HG03280 (cell line): Measurements from ENCODE around the gene COL9A1.
"Not testable (repeated sequence)": the region's sequence is repeated elsewhere in the genome, so short reads cannot be mapped to it uniquely, and the experiment has no call there.

Source experiments
- ATAC-seq: cut with Tn5 transposase; IDR thresholded peaks from one replicate; pipeline ENCODE4 v1.9.1; 2021; ENCODE audit warnings: mild to moderate bottlenecking, moderate library complexity; ENCODE audit not compliant: unreplicated experiment

Gene COL9A1

DNA sequence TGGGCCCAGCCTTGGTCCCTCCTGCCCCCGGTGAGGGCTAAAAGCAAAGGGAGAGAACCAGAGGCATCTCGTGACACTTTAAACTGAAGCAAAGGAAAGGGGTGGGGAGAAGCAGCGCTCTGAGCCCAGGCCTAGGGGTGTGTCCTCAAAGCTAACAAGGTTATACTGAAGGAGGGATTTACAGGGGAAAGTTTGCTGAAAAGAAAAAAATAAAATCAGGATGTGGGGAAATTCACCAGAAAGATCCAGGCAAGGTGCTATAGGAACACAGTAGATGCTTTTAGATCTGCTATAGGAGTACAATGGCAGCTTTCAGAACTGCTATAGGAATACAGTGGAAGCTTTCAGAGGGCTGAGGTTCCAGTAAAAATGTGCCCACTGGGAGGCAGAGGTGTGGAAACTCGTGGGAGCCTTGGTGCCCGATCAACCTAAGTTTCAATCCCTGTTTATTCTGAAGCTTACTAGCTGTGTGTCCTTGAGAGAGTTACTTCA is at the start of gene COL9A1:
Gene COL9A1 (minus strand): TSS at position 51 of the 492 bp plus-strand sequence. CDS start 160 bp downstream, outside the sequence.
- ATAC-seq: no peak

DNA sequence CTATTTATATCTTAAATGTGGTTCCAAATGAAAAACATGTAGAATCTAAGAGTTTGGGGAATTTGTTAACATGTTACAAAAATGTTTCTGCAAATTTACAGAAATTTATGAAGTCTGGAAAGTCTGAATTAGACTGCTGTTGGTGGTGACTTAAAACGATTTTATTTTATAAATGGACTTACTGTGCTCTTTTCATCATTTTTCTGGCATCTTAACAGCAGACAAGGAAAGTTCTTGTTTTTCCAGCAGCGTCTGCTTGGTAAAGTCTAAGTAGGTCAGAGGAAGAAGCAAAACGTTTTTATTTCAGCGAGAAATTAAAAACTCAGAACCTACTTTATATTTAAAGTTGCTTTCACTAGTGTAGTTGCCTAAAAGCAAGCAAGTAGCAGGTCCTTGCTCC is 48.6 kb upstream of the COL9A1 start:
- ATAC-seq: no peak

DNA sequence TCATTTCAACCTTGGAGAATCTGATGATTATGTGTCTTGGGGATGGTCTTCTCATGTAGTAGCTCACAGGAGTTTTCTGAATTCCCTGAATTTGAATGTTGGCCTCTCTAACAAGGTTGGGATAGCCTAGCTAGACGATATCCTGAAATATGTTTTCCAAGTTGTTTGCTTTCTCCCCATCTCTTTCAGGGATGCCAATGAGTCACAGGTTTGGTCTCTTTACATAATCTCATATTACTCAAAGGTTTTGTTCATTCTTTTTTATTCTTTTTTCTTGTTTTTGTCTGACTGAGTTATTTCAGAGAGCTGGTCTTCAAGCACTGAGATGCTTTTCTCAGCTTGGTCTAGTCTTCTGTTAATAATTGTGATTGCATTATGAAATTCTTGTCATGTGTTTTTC is 42.7 kb upstream of the COL9A1 start:
- ATAC-seq: no peak

DNA sequence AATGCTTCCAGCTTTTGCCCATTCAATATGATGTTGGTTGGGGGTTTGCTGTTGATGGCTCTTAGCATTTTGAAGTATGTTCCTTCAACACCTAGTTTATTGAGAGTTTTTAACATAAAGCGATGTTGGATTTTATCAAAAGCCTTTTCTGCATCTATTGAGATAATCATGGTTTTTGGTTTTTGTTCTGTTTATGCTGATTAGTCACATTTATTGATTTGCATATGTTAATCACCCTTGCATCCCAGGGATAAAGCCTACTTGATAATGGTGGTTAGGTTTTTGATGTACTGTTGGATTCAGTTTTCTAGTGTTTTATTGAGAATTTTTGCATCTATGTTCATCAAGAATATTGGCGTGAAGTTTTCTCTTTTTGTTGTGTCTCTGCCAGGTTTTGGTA is 40.4 kb upstream of the COL9A1 start:
- no peak for ATAC-seq

DNA sequence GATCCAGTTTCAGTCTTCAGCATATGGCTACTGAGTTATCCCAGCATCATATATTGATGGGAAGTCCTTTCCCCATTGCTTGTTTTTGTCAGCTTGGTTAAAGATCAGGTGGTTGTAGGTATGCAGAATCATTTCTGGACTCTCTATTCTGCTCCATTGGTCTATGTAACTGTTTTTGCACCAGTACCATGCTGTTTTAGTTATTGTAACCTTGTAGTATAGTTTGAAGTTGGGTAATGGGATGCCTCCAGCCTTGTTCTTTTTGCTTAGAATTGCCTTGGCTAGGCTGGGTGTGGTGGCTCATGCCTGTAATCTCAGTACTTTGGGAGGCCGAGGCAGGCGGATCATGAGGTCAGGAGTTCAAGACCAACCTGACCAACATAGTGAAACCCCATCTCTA is 36.9 kb upstream of the COL9A1 start:
- ATAC-seq: not testable (repeated sequence)

DNA sequence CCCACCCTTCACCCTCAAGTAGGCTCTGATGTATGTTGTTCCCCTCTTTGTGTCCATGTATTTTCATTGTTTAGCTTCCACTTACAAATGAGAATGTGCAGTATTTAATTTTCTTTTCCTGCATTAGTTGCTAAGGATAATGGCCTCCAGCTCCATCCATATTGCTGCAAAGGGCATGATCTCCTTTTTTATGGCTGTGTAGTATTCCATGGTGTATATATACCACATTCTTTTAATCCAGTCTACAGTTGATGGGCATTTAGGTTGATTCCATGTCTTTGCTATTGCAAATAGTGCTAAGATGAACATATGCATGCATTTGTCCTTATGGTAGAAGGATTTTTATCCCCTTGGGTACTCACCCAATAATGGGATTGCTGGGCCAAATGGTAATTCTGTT is 35.9 kb upstream of the COL9A1 start:
- ATAC-seq: no peak

DNA sequence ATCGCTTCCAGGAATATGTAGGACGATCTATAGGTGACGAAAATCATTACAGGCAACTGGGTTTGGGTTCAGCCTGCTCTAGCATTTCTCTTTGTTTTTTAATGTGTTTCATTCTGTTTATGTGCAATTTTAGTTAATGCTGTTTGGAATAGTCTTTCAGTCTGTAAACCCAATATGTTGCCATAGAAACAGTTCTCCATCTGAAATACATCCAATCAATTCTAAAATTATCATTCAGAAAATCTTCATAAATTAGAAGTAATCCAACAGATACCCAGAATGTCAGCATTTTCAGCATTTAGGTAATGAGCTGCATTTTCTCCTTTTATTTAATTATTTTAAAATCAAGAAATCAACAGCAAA is 34.8 kb upstream of the COL9A1 start:
- no peak for ATAC-seq

DNA sequence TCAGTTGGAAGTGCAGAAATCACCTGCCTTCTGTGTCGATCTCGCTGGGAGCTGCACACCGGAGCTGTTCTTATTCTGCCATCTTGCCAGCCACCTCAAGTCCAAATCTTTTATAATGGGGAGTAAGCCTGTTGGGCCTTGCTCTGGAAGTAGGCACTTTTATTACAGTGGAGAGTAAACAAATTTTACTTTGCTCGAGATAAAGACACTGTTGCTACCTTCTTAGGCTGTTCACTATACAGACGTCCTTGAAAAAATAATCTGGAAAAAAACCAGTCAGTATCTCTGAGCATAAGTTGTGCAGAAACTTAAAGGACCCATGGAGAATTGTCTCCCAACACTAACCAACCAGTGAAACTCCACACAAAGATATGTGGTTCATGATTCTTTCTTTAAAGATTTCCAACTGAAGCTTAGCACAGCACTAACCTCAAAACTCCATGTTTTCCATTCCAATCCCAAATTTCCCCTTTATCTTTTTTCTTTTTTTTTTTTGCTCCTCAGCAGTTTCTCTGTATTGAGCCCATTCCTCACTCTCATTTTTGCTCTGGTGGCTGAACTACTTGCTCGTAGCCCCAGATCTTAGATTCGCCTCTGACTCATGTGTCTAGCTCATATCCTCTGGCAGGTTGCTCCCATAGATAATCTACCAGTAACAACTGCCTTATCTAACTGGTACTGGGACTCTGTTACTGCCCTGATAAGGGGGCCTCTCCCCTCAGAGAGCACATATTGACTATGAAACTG is 34.3 kb upstream of the COL9A1 start:
- no peak for ATAC-seq

DNA sequence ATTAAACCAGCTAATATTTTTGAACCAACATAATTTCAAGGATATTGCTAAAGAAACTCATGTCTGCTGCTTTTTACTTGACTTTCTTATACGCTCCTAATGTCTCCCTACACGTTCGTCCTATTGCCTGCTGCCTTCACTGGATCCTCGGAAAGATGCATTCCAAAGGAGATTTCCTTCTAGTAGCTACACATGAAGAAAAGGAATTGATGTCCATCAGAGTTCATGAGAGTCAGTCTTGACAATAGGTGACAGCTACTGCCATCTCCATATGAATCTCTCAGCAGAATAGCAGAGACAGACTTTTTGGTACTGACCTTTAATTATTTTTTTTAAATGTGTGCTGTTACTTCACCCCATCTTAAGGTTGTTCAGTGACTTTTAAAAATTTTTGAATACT is 24.2 kb upstream of the COL9A1 start:
- no peak for ATAC-seq

DNA sequence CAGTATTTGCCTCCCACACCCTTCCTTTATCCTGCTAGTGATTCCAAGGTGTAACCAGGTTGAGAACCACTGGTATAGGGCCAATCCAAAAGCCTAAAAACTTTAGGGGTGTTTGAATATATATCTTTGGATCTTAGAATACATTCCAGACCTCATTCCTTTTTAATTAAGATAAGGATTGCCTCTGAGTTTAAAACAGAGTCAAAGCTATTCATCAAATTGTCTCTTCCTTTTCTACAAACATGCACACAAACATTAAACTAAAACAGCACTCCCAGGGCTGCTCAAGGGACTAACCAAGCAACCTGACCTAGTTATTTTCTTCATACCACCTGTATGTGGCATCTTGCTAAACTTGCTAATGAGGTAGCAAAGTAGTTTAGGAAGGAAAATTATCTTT is 22.1 kb upstream of the COL9A1 start:
- no peak for ATAC-seq

DNA sequence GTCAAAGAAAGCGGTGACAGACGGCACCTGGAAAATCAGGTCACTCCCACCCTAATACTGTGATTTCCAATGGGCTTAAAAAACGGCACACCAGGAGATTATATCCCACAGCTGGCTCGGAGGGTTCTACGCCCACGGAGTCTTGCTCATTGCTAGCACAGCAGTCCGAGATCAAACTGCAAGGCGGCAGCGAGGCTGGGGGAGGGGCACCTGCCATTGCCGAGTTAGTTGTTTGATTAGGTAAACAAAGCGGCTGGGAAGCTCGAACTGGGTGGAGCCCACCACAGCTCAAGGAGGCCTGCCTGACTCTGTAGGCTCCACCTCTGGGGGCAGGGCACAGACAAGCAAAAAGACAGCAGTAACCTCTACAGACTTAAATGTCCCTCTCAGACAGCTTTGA is 14.9 kb upstream of the COL9A1 start:
- ATAC-seq: not testable (repeated sequence)

DNA sequence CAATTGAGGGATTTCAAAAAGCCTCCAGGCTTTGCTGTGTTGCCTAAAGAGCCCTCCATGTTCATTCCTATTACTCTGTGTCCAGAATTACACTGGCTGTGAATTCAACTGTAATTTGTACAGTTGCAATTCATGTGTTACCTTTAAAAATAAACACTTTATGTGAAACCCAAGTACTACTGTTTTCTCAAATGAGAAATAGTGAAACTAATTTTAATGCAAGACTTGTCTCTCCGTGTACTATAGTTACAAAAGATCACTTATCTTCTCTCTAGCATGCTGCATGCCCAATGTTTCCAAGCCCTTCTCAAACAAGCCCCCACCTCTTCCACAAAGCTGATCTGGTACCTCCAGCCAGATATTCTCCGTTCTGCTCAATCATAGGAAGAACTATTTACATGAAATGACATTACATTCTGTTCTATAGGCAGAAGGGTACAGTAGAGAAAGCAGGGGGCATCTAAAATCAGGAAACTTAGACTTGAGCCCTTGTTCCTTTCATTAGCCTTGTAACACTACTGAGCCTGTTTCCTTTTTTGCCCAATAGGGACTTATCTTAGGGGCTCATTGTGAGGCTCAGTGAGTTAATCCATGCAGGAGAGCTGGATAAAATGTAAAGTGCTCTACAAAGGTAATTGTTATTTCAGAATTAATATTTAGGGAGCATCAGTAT is 12.3 kb upstream of the COL9A1 start:
- ATAC-seq: no peak

DNA sequence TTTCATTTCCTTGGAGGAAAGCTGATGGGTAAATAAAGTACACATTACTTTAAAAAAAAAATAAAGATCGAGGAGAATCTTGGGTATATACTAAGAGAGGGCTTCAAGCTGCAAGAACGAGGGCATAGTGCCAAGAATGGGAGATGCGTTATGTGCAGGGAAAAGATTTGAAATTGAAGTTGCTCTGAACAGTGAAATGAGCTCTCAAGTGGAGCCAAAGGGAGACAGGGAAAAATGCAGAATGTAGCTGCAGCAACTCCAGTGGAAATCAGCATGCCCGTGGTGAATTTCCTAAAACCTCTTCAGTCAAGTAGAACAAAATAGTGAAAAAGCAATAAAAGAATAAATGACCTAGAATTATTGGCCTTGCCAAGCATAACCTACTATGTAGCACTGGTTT is 11.4 kb upstream of the COL9A1 start:
- no peak for ATAC-seq

DNA sequence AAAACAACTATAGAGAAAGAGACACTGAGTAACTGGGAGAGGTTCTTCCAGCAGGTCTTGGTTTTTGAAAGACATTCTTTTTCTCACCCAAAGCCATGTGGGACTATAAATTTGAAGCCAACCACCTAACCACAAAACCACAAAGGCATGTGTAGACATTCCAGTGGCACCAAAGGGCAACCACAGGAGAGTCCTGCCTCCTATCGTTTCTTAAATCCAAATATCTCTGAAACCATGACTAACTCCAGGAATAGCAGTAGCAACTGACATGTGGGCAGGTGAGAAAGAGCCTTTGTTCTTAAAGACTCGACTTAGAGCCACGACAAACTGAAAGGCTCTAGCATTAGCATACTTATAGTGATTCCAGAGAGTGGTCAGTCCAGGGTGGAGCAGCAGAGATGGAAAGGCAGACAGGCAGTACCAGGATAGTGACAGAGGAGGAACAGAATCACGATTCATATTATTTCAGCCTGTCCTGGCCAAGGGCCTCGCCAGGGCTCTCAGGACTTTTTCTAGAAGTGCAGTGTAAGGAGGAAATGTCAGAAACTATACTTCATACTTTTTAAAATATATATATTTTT is 9.4 kb upstream of the COL9A1 start:
- no peak for ATAC-seq

DNA sequence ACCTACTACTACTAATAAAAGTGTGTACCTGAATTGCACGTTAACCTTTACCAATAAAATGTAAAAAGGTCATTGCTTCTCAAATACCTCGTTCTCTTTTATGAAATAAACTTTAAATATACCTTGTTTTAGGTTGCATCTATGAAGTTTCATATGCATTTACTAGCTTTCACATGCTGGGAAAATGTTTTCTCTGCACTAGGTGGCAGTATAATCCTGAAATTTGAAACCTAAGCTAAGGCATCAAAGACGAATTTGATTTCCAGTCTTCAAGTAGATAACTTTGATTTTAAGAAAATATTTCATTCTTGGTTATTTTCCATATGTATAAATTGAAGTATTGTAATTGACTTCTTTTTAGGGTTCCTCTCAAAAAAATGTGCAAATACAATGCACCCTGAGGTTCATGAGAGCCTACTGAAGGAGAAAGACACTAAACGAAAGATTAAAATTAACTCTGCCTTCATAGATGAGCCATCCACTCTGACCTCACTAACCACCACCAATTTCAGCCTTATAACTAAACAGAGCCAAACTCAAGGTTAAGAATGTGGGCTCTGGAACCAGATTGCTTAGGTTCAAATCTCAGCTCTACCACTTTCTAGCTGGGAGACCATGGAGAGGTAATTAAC is 7.3 kb upstream of the COL9A1 start:
- ATAC-seq: no peak

DNA sequence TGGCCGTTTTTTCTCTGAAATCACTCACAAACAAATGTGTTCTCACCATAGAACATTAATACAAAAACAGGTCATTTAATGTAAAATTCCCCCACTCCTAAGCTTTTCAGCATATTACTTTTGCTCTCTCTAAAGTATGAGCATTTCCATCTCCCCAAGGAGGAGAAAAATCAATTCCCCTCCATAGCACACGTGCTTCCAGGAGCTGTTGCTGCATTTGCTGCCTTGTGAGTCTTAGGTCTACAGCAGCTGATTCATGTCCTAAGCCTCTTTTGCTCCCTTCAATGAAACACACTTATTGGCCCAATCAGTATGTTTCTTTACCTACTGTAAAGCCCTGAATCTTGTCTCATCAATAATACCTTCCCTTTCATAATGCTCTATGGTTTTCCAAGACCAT is 6.4 kb upstream of the COL9A1 start:
- no peak for ATAC-seq

DNA sequence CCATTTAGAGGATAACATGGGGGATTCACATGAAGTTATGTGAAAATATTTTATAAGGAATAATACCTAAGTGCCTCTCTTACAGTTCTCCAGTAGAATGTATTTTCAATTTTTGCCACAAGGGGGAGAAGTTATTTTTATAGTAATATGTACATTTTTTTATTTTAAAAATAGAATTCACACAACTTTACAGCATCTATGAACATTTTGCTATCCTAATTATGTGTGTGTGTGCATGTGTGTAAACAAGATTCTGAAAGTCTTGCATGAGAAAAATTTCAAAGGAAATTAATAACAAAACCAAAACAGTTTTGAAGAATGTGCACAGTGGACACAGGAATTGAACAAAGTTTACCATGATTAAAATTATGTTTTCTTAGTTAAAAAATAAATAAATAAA is 5.3 kb upstream of the COL9A1 start:
- ATAC-seq: not testable (repeated sequence)

DNA sequence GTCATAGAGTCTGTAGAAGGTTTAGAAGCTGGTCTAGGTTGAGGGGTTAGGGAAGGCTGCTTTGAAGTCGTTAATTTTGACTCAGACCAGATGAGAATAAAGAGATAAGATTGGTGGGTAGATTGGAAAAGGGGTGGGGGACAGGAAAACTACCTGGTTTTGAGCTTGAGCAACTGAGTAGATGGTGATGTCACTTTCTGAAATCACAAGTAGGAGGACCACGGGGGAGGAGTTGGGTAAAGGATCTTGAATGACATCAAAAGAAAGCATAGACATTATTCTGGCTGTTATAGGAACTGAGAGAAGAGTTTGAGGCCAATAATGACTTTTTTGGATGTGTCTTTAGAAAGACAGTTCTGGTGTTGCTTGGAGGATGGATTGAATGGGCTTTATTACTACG is 4.1 kb upstream of the COL9A1 start:
- ATAC-seq: no peak

DNA sequence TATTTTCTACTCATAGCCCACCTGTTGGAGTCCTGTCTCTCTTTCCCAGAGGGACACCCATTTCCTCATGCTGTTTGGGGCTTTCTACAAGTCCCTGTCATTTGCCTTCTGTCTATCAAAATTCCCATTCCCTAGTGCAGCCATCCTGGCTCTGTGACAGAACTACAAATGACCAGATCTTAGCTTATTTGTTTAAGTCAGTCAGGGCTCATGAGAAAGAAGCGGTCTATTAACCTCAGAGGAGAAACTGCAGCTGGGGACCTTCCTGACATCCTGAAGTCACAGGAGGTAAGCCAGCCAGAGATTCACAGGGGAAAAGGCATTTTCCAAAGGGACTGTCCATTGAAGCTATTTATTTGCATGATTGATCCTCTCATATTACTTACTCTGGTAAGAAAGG is 1.7 kb upstream of the COL9A1 start:
- ATAC-seq: no peak

DNA sequence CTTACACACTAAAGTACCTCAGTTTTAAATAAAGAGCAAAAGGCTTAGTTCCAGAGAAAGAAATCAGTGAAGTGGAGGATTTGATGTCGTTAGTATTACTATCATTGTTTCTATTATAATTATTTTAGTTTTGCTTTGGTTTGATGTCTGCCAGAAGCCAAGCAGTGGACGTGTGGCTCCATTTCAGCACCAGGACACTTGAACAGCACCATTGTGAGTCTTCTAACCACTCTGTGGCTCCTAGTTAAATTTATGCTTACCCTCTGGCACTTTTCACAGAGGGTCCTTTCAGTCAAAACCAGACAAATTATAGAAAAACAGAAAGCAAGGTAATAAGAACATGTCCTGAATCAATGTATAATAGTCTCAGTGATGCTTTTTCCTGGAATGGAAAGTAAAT is 3.4 kb downstream of the COL9A1 start:
- no peak for ATAC-seq

DNA sequence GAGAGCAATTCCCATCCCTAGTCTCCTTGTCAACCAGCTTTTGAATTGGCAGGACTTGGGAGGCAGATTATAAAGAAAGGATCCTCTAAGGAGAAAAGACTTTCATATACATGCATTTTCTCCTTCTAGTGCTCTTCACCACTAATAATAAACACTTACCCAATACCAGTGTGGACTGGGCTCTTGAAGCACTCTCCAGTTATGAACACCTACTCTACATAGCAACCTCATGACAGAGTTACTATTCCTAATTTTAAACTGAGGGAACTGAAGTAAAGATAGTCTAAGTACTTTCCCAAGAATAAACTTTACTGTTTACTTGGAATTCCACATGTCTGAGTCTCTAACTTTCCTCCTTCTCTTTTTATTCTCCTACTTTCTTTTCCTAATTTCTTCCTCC is 4.8 kb downstream of the COL9A1 start:
- no peak for ATAC-seq

DNA sequence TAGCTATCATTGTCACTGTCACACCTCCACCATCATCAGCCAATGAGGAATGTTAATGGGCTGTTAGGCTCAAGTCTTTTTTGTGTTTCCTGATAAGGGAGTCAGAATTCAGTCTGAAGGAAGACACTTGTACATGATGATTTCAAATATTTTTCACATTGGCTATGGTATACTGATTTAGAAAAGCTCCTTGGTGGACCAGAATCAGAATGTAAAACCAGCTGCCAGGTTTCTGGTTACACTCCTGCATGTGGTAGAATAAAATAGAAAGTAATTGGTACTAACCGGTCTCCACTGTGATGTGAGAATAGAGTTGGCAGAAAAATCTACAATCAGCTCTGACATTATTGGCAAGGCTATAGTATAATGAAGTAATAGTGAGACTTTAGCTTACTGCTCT is 10.7 kb downstream of the COL9A1 start:
- no peak for ATAC-seq
